Natural killer cell (primary cell): ENCODE results near the gene ABL1. TPM values are rescaled to one million over a fixed set of nuclear protein-coding genes. Genes with fewer than 3 reads are reported as not detected.

Experiments used
- ATAC-seq, 3 donors: fragments of 150-1000 bp in 2 of 3; fragments of 200-7000 bp in 1 of 3; cut with Tn5 transposase; 1 replicate in 1 of 3; 2 replicates in 2 of 3; pipeline ENCODE4 v1.10.0; 2021; ENCODE audit warnings: mild to moderate bottlenecking in 2 of 3, moderate library complexity in 2 of 3
- DNase-seq, 2 donors: peaks; one replicate each; pipeline versions ENCODE4 v3.0.0 to v3.0.0-alpha.2; 2013 to 2021; ENCODE audit warnings: mixed read lengths in 1 of 2
- H3K27ac ChIP-seq: one replicate; pipeline ENCODE4 v1.5.1; 2013; ENCODE audit warnings: mild to moderate bottlenecking, low read length
- H3K27me3 ChIP-seq: one replicate; pipeline ENCODE4 v1.6.1; 2013; ENCODE audit warnings: low read length; ENCODE audit not compliant: control insufficient read depth, insufficient read depth
- H3K36me3 ChIP-seq: one replicate; pipeline ENCODE4 v1.6.1; 2013; ENCODE audit warnings: low read length; ENCODE audit not compliant: control insufficient read depth, insufficient read depth
- H3K4me1 ChIP-seq: one replicate; pipeline ENCODE4 v1.6.1; 2013; ENCODE audit warnings: low read length; ENCODE audit not compliant: control insufficient read depth, insufficient read depth
- H3K4me3 ChIP-seq: one replicate; pipeline ENCODE4 v1.5.1; 2013; ENCODE audit warnings: low read length
- H3K9me3 ChIP-seq: one replicate; pipeline ENCODE4 v1.6.1; 2013; ENCODE audit warnings: low read length; ENCODE audit not compliant: control insufficient read depth, insufficient read depth
- H3K27ac Mint-ChIP-seq, 2 donors: one replicate each; pipeline ENCODE4 v1.8.0; 2022; ENCODE audit warnings: mild to moderate bottlenecking in 2 of 2, mixed read lengths in 2 of 2, moderate library complexity in 1 of 2
- H3K27me3 Mint-ChIP-seq, 2 donors: one replicate each; pipeline ENCODE4 v1.8.0; 2022; ENCODE audit warnings: low read depth in 2 of 2, mixed read lengths in 2 of 2
- H3K36me3 Mint-ChIP-seq: one replicate; pipeline ENCODE4 v1.8.0; 2022; ENCODE audit warnings: mixed read lengths
- H3K4me1 Mint-ChIP-seq, 2 donors: one replicate each; pipeline ENCODE4 v1.8.0; 2022; ENCODE audit warnings: mixed read lengths in 2 of 2
- H3K4me3 Mint-ChIP-seq: one replicate; pipeline ENCODE4 v1.8.0; 2022; ENCODE audit warnings: mild to moderate bottlenecking, moderate library complexity, mixed read lengths
- H3K9me3 Mint-ChIP-seq, 2 donors: one replicate each; pipeline ENCODE4 v1.8.0; 2022; ENCODE audit warnings: mixed read lengths in 2 of 2
- CTCF ChIP-seq: fragments of 200-600 bp; IDR thresholded peaks from one replicate; pipeline ENCODE4 v1.8.0; 2022; ENCODE audit warnings: antibody characterized with exemption
- WGBS: methylation state at CpG from one replicate; pipeline ENCODE4 v1.1.7; 2013; ENCODE audit warnings: missing lambda C conversion rate; ENCODE audit not compliant: insufficient coverage; 5-methylcytosine and 5-hydroxymethylcytosine counted together
- intact Hi-C: fragments of 100-400 bp; cut with micrococcal nuclease; formaldehyde crosslinking; loops from one replicate; pipeline ENCODE4 v1.14.2; 2022
- total RNA-seq, 4 donors: library from RNA; stranded (reverse); fragments of 120-200 nt in 1 of 4; gene quantifications; one replicate each; pipeline versions ENCODE4 v1.2.3 to v1.2.4, GENCODE V29; 2013 to 2022

ABL1 gene
- total RNA-seq, 3 donors from 2014 or later (not counting 1 experiment from before 2014, with no cell fraction given): 49.7 to 65.6 (median 53.8) TPM

- peaks cover 8% of the 10 kb centered on the region for H3K36me3 Mint-ChIP-seq
- H3K27me3 Mint-ChIP-seq: no peaks in the 10 kb centered on the region
- Histone ChIP-seq H3K4me3 (no peak overlapping the region), H3K27ac (no peak overlapping the region), H3K9me3 (no peaks in the 10 kb centered on the region), H3K36me3 (no peaks in the 10 kb centered on the region), H3K27me3 (no peaks in the 10 kb centered on the region), H3K4me1 (no peaks in the 10 kb centered on the region)
- H3K4me1 Mint-ChIP-seq: peaks cover 14 to 27% of the 10 kb centered on the region in 2 donors
- H3K9me3 Mint-ChIP-seq: peaks cover 0 to 4% of the 10 kb centered on the region in 2 donors
- H3K27ac Mint-ChIP-seq: peak overlapping the region in 1 of 2 donors; percentile 8
- H3K4me3 Mint-ChIP-seq: no peak overlapping the region
- TF ChIP-seq CTCF: no peak
- intact Hi-C loops: no loop called here
- 94% methylated on average over 3 of the region's 4 CpGs for WGBS
- ATAC-seq (no peak), DNase-seq (no peak)
Observed at GRCh38 chr9:130824643-130825350, 10.3 kb upstream of the ABL1 start.

- no peak overlapping the region for H3K27ac ChIP-seq
- DNase-seq (no peak), ATAC-seq (no peak)
- no peak for TF ChIP-seq CTCF
- peaks cover 8% of the 10 kb centered on the region for H3K36me3 Mint-ChIP-seq
- no peak overlapping the region for H3K4me3 Mint-ChIP-seq
- no peaks in the 10 kb centered on the region for H3K27me3 ChIP-seq
- no peaks in the 10 kb centered on the region for H3K27me3 Mint-ChIP-seq
- peaks cover 14 to 28% of the 10 kb centered on the region in 2 donors for H3K4me1 Mint-ChIP-seq
- no peaks in the 10 kb centered on the region for H3K36me3 ChIP-seq
- no peaks in the 10 kb centered on the region for H3K9me3 ChIP-seq
- peak overlapping the region in 1 of 2 donors; percentile 8 for H3K27ac Mint-ChIP-seq
- H3K9me3 Mint-ChIP-seq: peaks cover 0 to 4% of the 10 kb centered on the region in 2 donors
- intact Hi-C loops: no loop called here
- H3K4me1 ChIP-seq: no peaks in the 10 kb centered on the region
- no peak overlapping the region for H3K4me3 ChIP-seq
Observed at GRCh38 chr9:130825351-130825651, 9.8 kb upstream of the ABL1 start.

GRCh38 chr9:130825809-130826208 lies 9.2 kb upstream of the ABL1 start:
- no peaks in the 10 kb centered on the region for H3K27me3 Mint-ChIP-seq
- peaks cover 8% of the 10 kb centered on the region for H3K36me3 Mint-ChIP-seq
- no peak overlapping the region for H3K27ac Mint-ChIP-seq
- Histone ChIP-seq H3K4me1 (no peaks in the 10 kb centered on the region), H3K36me3 (no peaks in the 10 kb centered on the region), H3K4me3 (no peak overlapping the region), H3K27ac (no peak overlapping the region), H3K27me3 (no peaks in the 10 kb centered on the region), H3K9me3 (no peaks in the 10 kb centered on the region)
- H3K4me1 Mint-ChIP-seq: peaks cover 14 to 33% of the 10 kb centered on the region in 2 donors
- no peak for TF ChIP-seq CTCF
- peaks cover 0 to 4% of the 10 kb centered on the region in 2 donors for H3K9me3 Mint-ChIP-seq
- DNase-seq (no peak), ATAC-seq (peak in 2 of 3 donors; percentile 34 to 42)
- intact Hi-C loops: no loop called here
- no peak overlapping the region for H3K4me3 Mint-ChIP-seq
- WGBS: 100% methylated on average over 4 of the region's 5 CpGs

- H3K27ac Mint-ChIP-seq: no peak overlapping the region
- DNase-seq (no peak), ATAC-seq (no peak)
- H3K4me3 Mint-ChIP-seq: no peak overlapping the region
- H3K27ac ChIP-seq: no peak overlapping the region
- TF ChIP-seq CTCF: no peak
- peaks cover 29 to 33% of the 10 kb centered on the region in 2 donors for H3K4me1 Mint-ChIP-seq
- H3K4me3 ChIP-seq: no peak overlapping the region
- no peaks in the 10 kb centered on the region for H3K27me3 ChIP-seq
- intact Hi-C loops: no loop called here
- WGBS: no CpG with 5 or more reads among the region's 1 CpG
- H3K4me1 ChIP-seq: peaks cover 10% of the 10 kb centered on the region
- no peaks in the 10 kb centered on the region for H3K9me3 ChIP-seq
- H3K36me3 Mint-ChIP-seq: peaks cover 8% of the 10 kb centered on the region
- H3K9me3 Mint-ChIP-seq: peaks cover 0 to 4% of the 10 kb centered on the region in 2 donors
- H3K27me3 Mint-ChIP-seq: no peaks in the 10 kb centered on the region
- H3K36me3 ChIP-seq: no peaks in the 10 kb centered on the region
Observed at GRCh38 chr9:130829762-130830161, 5.3 kb upstream of the ABL1 start.
